Ishikawa (cell line): ENCODE results near the gene TMEM52.

ENCODE experiments used
- CEBPB ChIP-seq: IDR thresholded peaks from 2 replicates; pipeline ENCODE4 v1.6.1; 2012
- EP300 ChIP-seq: IDR thresholded peaks from 2 replicates; pipeline ENCODE4 v1.6.1; 2012; ENCODE audit warnings: borderline replicate concordance
- FOXM1 ChIP-seq: IDR thresholded peaks from 2 replicates; pipeline ENCODE4 v1.6.1; 2012; ENCODE audit warnings: low read depth, borderline replicate concordance
- RAD21 ChIP-seq: IDR thresholded peaks from 2 replicates; pipeline ENCODE4 v1.6.1; 2012; ENCODE audit warnings: low read depth
- REST ChIP-seq: IDR thresholded peaks from 2 replicates; pipeline ENCODE4 v1.6.1; 2012; ENCODE audit warnings: low read depth, mild to moderate bottlenecking
- TAF1 ChIP-seq: IDR thresholded peaks from 2 replicates; pipeline ENCODE4 v1.6.1; 2012; ENCODE audit warnings: low read depth, mild to moderate bottlenecking
- TCF12 ChIP-seq: IDR thresholded peaks from 2 replicates; pipeline ENCODE4 v1.6.1; 2012; ENCODE audit warnings: low read depth
- TEAD4 ChIP-seq: IDR thresholded peaks from 2 replicates; pipeline ENCODE4 v1.6.1; 2012
- YY1 ChIP-seq: IDR thresholded peaks from 2 replicates; pipeline ENCODE4 v1.6.1; 2012; ENCODE audit warnings: low read depth
- ZBTB7A ChIP-seq: IDR thresholded peaks from 2 replicates; pipeline ENCODE4 v1.6.1; 2012; ENCODE audit warnings: low read depth
- TF ChIP-seq, protein P1 (sequence below): IDR thresholded peaks from 2 replicates; pipeline ENCODE4 v1.6.1; 2012

DNA sequence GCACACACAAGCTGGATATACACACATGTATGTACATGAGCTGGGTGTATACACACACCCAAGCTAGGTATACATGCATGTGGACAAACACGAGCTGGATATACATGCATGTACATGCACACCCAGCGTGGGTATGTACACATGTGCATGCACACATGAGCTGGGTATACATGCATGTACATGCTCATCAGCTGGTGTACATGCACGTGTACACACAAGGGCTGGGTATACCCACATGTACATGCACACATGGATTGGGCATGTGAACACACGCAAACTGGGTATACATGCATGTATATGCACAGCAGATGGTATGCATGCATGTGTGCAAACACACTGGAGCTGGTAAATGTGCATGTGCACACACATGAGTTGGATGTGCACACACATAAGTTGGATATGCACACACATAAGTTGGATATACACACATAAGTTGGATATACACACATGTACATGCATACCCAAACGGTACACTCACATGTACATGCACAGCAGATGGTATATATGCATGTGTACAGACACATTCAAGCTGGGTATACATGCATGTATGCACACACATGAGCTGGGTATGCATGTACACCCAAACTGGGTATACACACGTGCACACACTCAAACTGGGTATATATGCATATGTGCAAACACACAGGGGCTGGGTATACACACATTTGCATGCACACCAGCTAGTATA, 20.7 kb downstream of the TMEM52 start:
- no peak for TF ChIP-seq CEBPB
- no peak for TF ChIP-seq TAF1
- no peak for TF ChIP-seq REST
- TF ChIP-seq, protein P1, sequence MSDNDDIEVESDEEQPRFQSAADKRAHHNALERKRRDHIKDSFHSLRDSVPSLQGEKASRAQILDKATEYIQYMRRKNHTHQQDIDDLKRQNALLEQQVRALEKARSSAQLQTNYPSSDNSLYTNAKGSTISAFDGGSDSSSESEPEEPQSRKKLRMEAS, result no peak
- no peak for TF ChIP-seq RAD21
- no peak for TF ChIP-seq FOXM1
- no peak for TF ChIP-seq EP300
- no peak for TF ChIP-seq YY1
- TF ChIP-seq TCF12, result no peak
- TF ChIP-seq ZBTB7A, result no peak
- no peak for TF ChIP-seq TEAD4
